WTC11 (cell line): ENCODE measurements around the gene DSTN. TPM values are rescaled to one million over a fixed set of nuclear protein-coding genes. Genes with fewer than 3 reads are reported as not detected.
A peak's percentile ranks its signal among the peaks of the same experiment; 100 is the strongest.

Experiments used
- ATAC-seq: fragments of 200-7000 bp; cut with Tn5 transposase; 2 replicates; pipeline ENCODE4 v1.10.0; 2021; ENCODE audit warnings: mild to moderate bottlenecking, moderate library complexity
- CTCF ChIA-PET: fragments of 300-600 bp; sonication (Branson Sonifier 250); formaldehyde crosslinking; loops from one replicate; lab custom pipeline; 2021; ENCODE audit warnings: antibody characterized with exemption; lab: Charles Lee
- POLR2A ChIA-PET: fragments of 350-600 bp; sonication (Branson Sonifier 250); formaldehyde crosslinking; loops from one replicate; lab custom pipeline; 2021; ENCODE audit warnings: antibody characterized with exemption; lab: Charles Lee
- DNase-seq: peaks from one replicate; pipeline ENCODE4 v3.0.0; 2021; ENCODE audit warnings: low spot score
- H3K27ac Mint-ChIP-seq: 2 replicates; pipeline ENCODE4 v1.8.0; 2021; ENCODE audit warnings: mixed read lengths
- H3K27me3 Mint-ChIP-seq: 2 replicates; pipeline ENCODE4 v1.8.0; 2021; ENCODE audit warnings: low read depth, mild to moderate bottlenecking, moderate library complexity, mixed read lengths
- H3K36me3 Mint-ChIP-seq: 2 replicates; pipeline ENCODE4 v1.8.0; 2021; ENCODE audit warnings: mixed read lengths
- H3K4me1 Mint-ChIP-seq: 2 replicates; pipeline ENCODE4 v1.8.0; 2022; ENCODE audit warnings: mixed read lengths
- H3K4me3 Mint-ChIP-seq: 2 replicates; pipeline ENCODE4 v1.8.0; 2021; ENCODE audit warnings: mild to moderate bottlenecking, moderate library complexity, mixed read lengths
- H3K9me3 Mint-ChIP-seq: 2 replicates; pipeline ENCODE4 v1.8.0; 2021; ENCODE audit warnings: mixed read lengths
- FOXK1 ChIP-seq: sonication (generic); formaldehyde crosslinking; IDR thresholded peaks from 2 replicates; pipeline ENCODE4 v1.8.0; 2022; ENCODE audit warnings: mild to moderate bottlenecking, moderate library complexity, missing genetic modification reagents
- NFATC4 ChIP-seq: fragments of 250-450 bp; sonication (Bioruptor Pico); IDR thresholded peaks from 2 replicates; pipeline ENCODE4 v1.9.0; 2021; ENCODE audit warnings: mild to moderate bottlenecking
- NR2C2 ChIP-seq: sonication (generic); formaldehyde crosslinking; IDR thresholded peaks from 2 replicates; pipeline ENCODE4 v1.8.0; 2022; ENCODE audit warnings: mild to moderate bottlenecking, missing genetic modification reagents
- SMAD3 ChIP-seq: sonication (generic); formaldehyde crosslinking; IDR thresholded peaks from 2 replicates; pipeline ENCODE4 v1.8.0; 2022; ENCODE audit warnings: missing genetic modification reagents, mild to moderate bottlenecking, borderline replicate concordance
- ZNF423 ChIP-seq: fragments of 250-450 bp; sonication (Bioruptor Pico); IDR thresholded peaks from 2 replicates; pipeline ENCODE4 v2.1.2; 2022; ENCODE audit warnings: mild to moderate bottlenecking, moderate library complexity
- total RNA-seq: library from RNA; stranded (reverse); gene quantifications from 3 replicates; pipeline ENCODE4 v1.2.3, GENCODE V29; 2021
- TF ChIP-seq, protein P1 (sequence below): fragments of 200-600 bp; IDR thresholded peaks from 2 replicates; pipeline ENCODE4 v1.8.0; 2022; ENCODE audit warnings: antibody characterized with exemption
- TF ChIP-seq, protein P2 (sequence below): fragments of 250-450 bp; sonication (Bioruptor Pico); IDR thresholded peaks from 2 replicates; pipeline ENCODE4 v1.8.0; 2021; ENCODE audit warnings: mild to moderate bottlenecking
- TF ChIP-seq, protein P3 (sequence below): sonication (generic); formaldehyde crosslinking; IDR thresholded peaks from 2 replicates; pipeline ENCODE4 v1.8.1; 2023; ENCODE audit warnings: mild to moderate bottlenecking, missing genetic modification reagents, moderate library complexity
- TF ChIP-seq, protein P4 (sequence below): sonication (generic); formaldehyde crosslinking; IDR thresholded peaks from 2 replicates; pipeline ENCODE4 v1.8.0; 2022; ENCODE audit warnings: mild to moderate bottlenecking, missing genetic modification reagents
- TF ChIP-seq, protein P5 (sequence below): sonication (generic); formaldehyde crosslinking; IDR thresholded peaks from 2 replicates; pipeline ENCODE4 v1.8.0; 2022; ENCODE audit warnings: mild to moderate bottlenecking, missing genetic modification reagents
- TF ChIP-seq, protein P6 (sequence below): sonication (generic); formaldehyde crosslinking; IDR thresholded peaks from 2 replicates; pipeline ENCODE4 v1.8.1; 2023; ENCODE audit warnings: mild to moderate bottlenecking, missing genetic modification reagents, borderline replicate concordance

DSTN gene
- total RNA-seq, 1 experiment from 2014 or later, result 153 TPM

DNA sequence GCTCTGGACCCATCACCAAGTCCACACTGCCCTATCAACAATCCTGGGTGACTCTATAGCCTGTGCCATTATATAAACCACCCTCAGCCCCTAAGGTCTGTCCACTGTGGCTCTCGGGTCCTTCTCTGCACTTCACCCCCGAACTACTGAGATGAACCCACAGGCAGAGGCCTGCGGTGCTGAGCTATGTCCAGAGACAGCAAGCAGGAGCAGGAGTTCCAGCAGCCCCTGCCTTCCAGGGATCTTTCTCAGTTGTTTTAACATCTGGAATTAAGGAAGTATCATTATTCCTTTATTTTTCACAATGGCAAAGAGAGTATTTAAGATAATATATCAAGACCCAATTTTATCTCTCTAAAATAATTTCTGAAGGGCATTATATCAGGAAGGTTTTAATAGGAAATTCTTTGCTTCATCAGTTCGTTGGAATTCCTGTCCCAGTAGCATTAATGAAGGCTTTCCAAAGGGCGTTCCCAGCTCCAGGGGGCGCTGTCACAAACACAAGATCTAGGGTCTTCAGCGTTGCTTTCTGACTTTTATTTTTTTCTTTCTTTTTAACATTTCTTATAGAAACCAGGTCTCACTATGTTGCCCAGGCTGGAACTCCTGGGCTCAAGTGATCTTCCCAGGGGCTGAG lies 84.9 kb downstream of the DSTN start:
- CTCF ChIA-PET, result interaction anchor here (0.7 to 3.3 kb wide), 16 partner anchors 9 to 304 kb away, joined by 3 to 24 read pairs (median 4); partner anchors contain the start of genes DSTN and RRBP1
- TF ChIP-seq, protein P1, sequence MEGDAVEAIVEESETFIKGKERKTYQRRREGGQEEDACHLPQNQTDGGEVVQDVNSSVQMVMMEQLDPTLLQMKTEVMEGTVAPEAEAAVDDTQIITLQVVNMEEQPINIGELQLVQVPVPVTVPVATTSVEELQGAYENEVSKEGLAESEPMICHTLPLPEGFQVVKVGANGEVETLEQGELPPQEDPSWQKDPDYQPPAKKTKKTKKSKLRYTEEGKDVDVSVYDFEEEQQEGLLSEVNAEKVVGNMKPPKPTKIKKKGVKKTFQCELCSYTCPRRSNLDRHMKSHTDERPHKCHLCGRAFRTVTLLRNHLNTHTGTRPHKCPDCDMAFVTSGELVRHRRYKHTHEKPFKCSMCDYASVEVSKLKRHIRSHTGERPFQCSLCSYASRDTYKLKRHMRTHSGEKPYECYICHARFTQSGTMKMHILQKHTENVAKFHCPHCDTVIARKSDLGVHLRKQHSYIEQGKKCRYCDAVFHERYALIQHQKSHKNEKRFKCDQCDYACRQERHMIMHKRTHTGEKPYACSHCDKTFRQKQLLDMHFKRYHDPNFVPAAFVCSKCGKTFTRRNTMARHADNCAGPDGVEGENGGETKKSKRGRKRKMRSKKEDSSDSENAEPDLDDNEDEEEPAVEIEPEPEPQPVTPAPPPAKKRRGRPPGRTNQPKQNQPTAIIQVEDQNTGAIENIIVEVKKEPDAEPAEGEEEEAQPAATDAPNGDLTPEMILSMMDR, result peak; percentile 77
- no peak for TF ChIP-seq SMAD3
- POLR2A ChIA-PET, result interaction anchor here (0.5 kb wide), 1 partner anchor 150 kb away, joined by 3 read pairs; no protein-coding TSS in a partner anchor
- no peaks in the 10 kb centered on the region for H3K27me3 Mint-ChIP-seq
- ATAC-seq (peak; percentile 47), DNase-seq (peak; percentile 80)
- H3K4me1 Mint-ChIP-seq, result peaks cover 61% of the 10 kb centered on the region
- peak overlapping the region; percentile 82 for H3K27ac Mint-ChIP-seq
- peaks cover 8% of the 10 kb centered on the region for H3K9me3 Mint-ChIP-seq
- H3K4me3 Mint-ChIP-seq, result no peak overlapping the region
- peaks cover 36% of the 10 kb centered on the region for H3K36me3 Mint-ChIP-seq

DNA sequence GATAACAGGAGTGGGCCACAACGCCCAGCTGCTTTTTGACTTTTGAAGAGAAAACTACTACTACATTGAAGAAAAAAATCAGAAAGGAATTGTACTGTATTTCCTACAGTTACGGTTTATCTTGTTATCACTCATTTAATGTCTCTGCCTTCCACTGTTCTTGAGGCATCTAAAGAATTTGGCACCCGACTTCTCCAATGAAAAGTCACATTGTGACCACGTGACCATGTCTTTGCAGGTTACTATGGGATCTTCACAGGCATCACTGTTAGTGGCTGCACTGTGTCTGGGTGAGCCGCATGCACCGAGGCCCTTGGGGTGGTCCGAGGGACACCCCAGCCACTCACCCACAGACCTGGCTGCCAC lies 85.4 kb downstream of the DSTN start:
- CTCF ChIA-PET, result interaction anchor here (0.7 to 3.3 kb wide), 15 partner anchors 9 to 304 kb away, joined by 3 to 24 read pairs (median 5); partner anchors contain the start of genes DSTN and RRBP1
- H3K4me1 Mint-ChIP-seq, result peaks cover 58% of the 10 kb centered on the region
- DNase-seq (no peak), ATAC-seq (peak; percentile 54)
- TF ChIP-seq FOXK1 (CRISPR knock-in tag), result no peak
- TF ChIP-seq, protein P2, sequence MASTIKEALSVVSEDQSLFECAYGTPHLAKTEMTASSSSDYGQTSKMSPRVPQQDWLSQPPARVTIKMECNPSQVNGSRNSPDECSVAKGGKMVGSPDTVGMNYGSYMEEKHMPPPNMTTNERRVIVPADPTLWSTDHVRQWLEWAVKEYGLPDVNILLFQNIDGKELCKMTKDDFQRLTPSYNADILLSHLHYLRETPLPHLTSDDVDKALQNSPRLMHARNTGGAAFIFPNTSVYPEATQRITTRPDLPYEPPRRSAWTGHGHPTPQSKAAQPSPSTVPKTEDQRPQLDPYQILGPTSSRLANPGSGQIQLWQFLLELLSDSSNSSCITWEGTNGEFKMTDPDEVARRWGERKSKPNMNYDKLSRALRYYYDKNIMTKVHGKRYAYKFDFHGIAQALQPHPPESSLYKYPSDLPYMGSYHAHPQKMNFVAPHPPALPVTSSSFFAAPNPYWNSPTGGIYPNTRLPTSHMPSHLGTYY (CRISPR knock-in tag), result no peak
- TF ChIP-seq, protein P3, sequence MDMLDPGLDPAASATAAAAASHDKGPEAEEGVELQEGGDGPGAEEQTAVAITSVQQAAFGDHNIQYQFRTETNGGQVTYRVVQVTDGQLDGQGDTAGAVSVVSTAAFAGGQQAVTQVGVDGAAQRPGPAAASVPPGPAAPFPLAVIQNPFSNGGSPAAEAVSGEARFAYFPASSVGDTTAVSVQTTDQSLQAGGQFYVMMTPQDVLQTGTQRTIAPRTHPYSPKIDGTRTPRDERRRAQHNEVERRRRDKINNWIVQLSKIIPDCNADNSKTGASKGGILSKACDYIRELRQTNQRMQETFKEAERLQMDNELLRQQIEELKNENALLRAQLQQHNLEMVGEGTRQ (CRISPR knock-in tag), result peak; percentile 80
- TF ChIP-seq, protein P4, sequence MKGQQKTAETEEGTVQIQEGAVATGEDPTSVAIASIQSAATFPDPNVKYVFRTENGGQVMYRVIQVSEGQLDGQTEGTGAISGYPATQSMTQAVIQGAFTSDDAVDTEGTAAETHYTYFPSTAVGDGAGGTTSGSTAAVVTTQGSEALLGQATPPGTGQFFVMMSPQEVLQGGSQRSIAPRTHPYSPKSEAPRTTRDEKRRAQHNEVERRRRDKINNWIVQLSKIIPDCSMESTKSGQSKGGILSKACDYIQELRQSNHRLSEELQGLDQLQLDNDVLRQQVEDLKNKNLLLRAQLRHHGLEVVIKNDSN (CRISPR knock-in tag), result peak; percentile 76
- TF ChIP-seq SMAD3, result no peak
- TF ChIP-seq, protein P1, result 0 out of 2 replicates have a peak, but pooled peaks have one; percentile 31
- no peak for TF ChIP-seq NFATC4
- TF ChIP-seq, protein P5, sequence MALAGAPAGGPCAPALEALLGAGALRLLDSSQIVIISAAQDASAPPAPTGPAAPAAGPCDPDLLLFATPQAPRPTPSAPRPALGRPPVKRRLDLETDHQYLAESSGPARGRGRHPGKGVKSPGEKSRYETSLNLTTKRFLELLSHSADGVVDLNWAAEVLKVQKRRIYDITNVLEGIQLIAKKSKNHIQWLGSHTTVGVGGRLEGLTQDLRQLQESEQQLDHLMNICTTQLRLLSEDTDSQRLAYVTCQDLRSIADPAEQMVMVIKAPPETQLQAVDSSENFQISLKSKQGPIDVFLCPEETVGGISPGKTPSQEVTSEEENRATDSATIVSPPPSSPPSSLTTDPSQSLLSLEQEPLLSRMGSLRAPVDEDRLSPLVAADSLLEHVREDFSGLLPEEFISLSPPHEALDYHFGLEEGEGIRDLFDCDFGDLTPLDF (CRISPR knock-in tag), result no peak
- no peak for TF ChIP-seq NR2C2 (CRISPR knock-in tag)
- no peak overlapping the region for H3K4me3 Mint-ChIP-seq
- peaks cover 41% of the 10 kb centered on the region for H3K36me3 Mint-ChIP-seq
- H3K9me3 Mint-ChIP-seq, result peaks cover 12% of the 10 kb centered on the region
- no peaks in the 10 kb centered on the region for H3K27me3 Mint-ChIP-seq
- POLR2A ChIA-PET, result interaction anchor here (0.5 kb wide), 1 partner anchor 150 kb away, joined by 3 read pairs; no protein-coding TSS in a partner anchor
- peak overlapping the region; percentile 82 for H3K27ac Mint-ChIP-seq

DNA sequence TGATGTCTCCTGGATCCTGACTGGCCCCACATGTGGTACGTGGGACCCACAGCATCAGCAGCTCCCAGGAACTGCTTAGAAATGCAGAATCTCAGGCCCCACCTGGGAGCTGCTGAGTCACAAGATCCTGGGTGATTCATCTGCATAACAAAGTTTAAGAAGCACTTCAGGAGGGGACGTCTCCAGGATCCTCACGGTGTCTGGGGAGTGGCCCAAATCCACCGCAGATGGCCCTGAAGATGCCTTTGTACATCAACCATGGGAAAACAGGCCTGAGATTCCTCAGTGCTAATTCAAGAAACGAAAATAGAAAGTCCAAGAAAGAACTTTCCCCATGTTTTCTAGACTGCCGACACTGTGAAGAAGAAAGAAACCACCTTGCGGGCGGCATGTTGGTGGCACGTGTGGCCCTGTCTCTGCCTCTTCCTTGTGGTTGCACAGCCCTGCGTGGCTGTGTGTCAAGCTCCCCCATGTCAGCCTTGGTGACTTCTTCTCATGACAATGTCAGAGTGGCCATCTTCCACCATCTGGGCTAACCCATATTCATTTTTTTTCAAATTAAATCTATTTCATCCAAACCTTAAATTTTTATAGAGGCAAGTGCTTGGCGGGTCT lies 86.1 kb downstream of the DSTN start:
- Mint-ChIP-seq H3K9me3 (peaks cover 16% of the 10 kb centered on the region), H3K27me3 (no peaks in the 10 kb centered on the region), H3K4me1 (peaks cover 56% of the 10 kb centered on the region), H3K27ac (peak overlapping the region; percentile 65), H3K4me3 (no peak overlapping the region), H3K36me3 (peaks cover 48% of the 10 kb centered on the region)
- no peak for DNase-seq
- ChIA-PET CTCF (interaction anchor here (1.0 to 3.3 kb wide), 4 partner anchors 9 to 283 kb away, joined by 3 to 24 read pairs (median 10); partner anchors contain the start of gene RRBP1), POLR2A (no interaction called here)
- TF ChIP-seq, protein P6, sequence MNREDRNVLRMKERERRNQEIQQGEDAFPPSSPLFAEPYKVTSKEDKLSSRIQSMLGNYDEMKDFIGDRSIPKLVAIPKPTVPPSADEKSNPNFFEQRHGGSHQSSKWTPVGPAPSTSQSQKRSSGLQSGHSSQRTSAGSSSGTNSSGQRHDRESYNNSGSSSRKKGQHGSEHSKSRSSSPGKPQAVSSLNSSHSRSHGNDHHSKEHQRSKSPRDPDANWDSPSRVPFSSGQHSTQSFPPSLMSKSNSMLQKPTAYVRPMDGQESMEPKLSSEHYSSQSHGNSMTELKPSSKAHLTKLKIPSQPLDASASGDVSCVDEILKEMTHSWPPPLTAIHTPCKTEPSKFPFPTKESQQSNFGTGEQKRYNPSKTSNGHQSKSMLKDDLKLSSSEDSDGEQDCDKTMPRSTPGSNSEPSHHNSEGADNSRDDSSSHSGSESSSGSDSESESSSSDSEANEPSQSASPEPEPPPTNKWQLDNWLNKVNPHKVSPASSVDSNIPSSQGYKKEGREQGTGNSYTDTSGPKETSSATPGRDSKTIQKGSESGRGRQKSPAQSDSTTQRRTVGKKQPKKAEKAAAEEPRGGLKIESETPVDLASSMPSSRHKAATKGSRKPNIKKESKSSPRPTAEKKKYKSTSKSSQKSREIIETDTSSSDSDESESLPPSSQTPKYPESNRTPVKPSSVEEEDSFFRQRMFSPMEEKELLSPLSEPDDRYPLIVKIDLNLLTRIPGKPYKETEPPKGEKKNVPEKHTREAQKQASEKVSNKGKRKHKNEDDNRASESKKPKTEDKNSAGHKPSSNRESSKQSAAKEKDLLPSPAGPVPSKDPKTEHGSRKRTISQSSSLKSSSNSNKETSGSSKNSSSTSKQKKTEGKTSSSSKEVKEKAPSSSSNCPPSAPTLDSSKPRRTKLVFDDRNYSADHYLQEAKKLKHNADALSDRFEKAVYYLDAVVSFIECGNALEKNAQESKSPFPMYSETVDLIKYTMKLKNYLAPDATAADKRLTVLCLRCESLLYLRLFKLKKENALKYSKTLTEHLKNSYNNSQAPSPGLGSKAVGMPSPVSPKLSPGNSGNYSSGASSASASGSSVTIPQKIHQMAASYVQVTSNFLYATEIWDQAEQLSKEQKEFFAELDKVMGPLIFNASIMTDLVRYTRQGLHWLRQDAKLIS (CRISPR knock-in tag), result no peak
- peak; percentile 57; the same call in 1 of the 2 replicates for TF ChIP-seq ZNF423 (CRISPR knock-in tag)
- peak; percentile 15 for ATAC-seq
